Measurements from ENCODE around the gene ASRGL1.

Gene ASRGL1

DNA sequence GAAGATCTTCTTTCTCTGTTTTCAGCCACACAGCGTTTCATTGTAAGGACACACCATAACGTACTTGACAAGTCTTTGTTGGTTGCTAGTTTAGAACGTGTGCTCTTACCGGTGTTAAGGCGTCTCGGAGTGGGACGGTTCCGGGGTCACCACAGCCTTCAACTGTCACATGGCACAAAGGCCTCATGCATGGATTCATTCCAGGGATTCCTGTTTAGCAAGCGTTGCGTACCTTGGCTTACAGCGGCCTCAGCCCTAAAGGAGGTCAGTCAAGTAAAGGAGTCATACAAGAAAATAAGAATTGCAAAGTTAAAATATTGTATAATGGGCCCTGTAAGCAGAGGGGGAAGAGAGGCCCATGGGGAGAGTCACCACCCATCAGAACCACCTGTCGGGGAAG, 79.3 kb downstream of the ASRGL1 start:
- DNase-seq = no peak

DNA sequence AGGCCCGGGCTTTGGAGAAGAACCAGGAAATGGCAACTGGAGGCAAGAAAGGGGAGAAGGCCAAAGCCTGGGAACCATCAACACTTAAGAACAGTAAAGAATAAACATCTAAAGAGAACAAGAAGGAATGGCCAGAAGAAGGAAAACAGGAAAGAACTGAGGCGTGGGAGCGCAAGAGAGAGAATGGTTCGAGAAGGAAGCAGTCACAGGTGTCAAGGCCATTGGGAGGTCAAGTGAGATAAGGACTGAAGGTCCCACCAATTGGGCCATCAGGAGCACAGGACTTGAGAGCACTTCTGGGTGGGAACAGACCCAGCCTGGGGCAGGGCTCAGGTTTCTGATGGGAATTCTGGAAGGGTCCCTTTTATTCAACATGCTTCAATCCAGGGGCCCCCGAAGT, 80.9 kb downstream of the ASRGL1 start:
- no peak for DNase-seq

DNA sequence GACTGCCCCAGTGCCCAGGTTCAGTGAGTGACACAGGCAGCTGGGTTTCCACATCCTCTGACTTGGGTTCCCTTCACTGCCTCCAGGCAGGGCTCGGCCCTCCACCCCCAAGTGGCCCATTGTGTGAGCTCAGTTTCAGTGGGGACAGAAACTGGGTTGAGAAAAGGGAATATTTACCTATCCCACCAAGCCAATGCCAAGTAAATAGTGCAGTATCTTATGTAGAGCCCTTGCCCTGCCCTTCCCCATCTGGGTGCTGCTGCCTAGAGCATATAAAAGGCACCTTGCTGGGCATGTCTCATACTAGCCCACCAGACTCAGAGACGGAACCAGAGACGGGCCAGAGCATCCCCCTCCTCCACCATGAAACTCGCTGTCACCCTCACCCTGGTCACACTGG, 81.5 kb downstream of the ASRGL1 start, which contains the start of gene SCGB1A1:
TSS of gene SCGB1A1 (plus strand) at position 301 of the 400 bp plus-strand sequence. CDS start at position 364, 63 bp downstream.
- no peak for DNase-seq

DNA sequence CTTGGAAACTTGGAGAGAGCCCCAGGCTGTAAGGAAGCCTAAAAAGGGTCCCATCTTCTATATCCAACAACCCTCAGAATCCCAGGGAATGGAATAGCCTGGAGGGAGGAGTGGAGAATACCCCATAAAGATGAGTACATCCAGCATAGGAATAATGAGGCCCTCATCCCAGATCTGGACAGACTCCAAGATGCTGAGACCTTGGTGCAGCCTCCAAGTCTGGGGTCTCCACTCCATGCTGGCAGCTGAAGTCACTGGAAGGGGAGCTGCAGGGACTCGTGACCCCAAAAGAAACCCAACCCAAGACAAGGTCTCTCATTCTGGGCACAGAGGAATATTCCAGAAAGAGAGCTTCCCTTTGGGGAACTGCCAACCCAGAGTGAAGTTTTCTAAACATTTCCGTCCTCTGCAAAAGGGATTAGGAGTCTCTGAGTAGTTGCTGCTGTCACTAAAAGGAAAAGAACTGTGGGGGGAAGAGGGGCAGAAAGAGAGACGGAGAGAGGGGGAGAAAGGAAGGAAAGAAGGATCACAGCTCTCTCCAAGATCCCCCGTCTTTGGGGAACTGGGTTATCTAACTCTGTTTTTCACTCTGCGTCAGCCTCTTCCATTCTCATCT, 82.2 kb downstream of the ASRGL1 start:
- peak; percentile 61 for DNase-seq

DNA sequence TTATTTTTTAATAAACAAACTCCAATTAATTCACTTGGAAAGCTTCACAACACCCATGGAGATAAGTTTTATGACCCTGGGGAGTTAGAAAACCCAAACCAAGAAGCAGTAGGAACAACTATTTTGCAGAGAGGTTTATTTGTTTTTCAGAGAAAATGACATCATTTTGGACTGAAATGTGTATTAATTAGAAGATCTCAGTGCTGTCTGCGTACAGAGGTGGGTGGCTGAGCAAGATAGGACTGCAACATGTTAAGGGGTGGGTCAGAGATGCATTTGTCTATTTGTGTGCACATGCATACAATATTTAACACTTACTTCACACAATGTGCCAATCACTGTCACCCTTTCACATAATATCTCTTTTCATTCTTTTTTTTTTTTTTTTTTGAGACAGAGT, 82.7 kb downstream of the ASRGL1 start:
- no peak for DNase-seq

DNA sequence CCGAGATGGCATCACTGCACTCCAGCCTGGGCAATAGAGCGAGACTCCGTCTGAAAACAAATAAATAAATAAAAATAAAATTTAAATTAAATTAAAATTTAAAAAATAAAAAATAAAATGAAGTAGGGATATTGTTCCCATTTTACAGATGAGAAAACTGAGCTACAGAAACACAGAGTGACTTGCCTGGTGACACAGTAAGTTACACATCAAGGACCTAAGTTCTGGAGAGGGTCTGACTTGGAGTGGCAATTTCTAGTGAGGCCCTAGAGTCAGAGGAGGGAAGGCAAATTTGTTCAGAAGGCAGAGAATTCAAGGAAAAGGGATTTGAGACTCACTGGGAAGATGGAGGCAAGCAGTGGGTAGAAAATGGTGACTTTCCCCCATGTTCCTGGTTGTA, 83.6 kb downstream of the ASRGL1 start:
- DNase-seq = no peak

DNA sequence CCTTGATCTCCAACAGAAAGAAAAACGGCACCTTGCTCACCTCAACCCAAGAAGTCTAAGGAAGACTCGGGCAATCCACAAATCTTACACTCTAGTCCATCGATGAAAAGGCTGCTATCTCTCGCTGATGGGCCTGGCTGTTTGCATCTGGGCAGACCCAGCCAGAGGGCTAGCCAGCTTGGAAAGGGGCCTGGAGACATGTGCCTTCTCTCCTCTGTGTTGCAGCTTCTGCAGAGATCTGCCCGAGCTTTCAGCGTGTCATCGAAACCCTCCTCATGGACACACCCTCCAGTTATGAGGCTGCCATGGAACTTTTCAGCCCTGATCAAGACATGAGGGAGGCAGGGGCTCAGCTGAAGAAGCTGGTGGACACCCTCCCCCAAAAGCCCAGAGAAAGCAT, 84.7 kb downstream of the ASRGL1 start:
- no peak for DNase-seq

DNA sequence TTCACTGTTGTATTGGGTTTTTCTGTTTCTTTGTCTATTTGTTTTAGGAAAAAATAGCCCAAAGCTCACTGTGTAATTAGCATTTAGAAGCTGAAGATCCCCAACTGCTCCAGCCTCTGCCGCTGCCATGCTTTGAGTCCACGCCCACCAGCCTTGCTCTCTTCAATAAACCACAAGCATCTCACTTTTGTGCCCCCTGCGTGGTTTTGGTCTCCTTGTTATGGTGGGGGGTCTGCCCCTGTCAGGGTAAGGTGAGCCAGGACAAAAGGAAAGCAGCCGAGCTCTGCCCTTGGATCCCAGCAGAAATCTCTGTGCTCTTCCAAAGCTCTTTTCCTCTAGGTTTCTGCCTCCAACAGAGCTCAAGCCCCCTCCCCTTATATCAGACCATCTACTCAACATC, 85.8 kb downstream of the ASRGL1 start:
- no peak for DNase-seq

DNA sequence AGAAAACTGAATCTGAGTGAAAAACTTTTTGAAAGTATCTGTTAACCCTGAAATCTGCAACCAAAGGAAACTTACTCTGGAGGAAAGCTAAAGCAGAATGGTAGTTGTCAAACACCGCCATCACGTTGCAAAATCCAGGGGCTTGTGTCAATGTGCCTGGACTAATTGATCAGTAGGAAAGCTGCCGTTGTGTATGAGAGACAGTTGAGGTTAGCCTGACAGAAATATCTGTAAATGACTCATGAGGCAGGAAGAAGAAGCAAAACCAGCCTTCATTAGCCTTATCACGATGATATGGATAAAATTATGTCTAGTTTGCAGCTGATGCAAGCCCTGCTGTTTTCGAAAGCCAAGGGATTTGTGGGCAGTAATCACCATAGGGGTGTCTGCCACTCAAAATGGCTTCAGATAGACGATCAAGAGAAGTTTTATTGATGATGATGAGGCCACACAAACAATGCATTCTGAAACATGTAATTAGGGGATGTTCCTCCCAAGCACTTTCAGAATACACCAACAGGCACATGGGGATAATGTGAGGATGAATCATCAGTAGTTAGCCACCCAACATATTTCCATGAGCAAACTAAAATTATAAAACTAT, 90.5 kb downstream of the ASRGL1 start:
- DNase-seq = no peak

DNA sequence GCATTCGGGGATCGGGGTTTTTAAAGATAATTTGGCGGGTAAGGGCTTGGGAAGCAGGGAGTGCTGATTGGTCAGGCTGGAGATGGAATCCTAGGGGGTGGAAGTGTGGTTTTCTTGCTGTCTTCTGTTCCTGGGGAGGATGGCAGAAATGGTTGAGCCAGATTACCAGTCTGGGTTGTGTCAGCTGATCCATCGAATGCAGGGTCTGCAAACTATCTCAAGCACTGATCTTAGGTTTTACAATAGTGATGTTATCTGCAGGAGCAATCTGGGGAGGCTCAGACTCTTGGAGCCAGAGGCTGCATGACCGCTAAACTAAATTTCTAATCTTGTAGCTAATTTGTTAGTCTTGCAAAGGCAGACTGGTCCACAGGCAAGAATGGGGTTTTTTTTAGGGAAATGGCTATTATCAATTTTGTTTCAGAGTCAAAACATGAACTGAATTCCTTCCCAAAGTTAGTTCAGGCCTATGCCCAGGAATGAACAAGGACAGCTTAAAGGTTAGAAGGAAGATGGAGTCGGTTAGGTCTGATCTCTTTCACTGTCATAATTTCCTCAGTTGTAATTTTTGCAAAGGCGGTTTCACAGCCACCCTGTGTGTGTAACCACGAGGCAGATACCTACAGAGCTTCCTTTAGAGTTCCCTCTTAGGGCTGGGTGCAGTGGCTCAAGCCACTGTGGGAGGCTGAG, 91.8 kb downstream of the ASRGL1 start:
- DNase-seq = no peak

DNA sequence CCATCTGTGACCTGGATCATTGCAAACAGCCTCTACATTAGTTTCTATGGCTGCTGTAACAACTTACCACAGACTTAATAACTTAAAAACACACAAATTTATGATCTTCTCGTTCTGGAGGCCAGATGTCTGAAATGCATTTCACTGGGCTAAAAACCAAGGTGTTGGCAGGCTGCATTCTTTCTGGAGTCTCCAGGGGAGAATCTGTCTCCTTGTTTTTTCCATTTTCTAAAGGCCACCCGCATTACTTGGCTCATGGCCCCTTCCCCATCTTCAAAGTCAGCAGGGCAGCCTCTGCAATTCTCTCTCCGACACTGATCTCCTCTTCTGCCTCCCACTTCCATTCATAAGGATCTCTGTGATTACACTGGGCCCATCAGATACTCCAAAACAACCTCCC, 93.2 kb downstream of the ASRGL1 start:
- DNase-seq = peak; percentile 78

DNA sequence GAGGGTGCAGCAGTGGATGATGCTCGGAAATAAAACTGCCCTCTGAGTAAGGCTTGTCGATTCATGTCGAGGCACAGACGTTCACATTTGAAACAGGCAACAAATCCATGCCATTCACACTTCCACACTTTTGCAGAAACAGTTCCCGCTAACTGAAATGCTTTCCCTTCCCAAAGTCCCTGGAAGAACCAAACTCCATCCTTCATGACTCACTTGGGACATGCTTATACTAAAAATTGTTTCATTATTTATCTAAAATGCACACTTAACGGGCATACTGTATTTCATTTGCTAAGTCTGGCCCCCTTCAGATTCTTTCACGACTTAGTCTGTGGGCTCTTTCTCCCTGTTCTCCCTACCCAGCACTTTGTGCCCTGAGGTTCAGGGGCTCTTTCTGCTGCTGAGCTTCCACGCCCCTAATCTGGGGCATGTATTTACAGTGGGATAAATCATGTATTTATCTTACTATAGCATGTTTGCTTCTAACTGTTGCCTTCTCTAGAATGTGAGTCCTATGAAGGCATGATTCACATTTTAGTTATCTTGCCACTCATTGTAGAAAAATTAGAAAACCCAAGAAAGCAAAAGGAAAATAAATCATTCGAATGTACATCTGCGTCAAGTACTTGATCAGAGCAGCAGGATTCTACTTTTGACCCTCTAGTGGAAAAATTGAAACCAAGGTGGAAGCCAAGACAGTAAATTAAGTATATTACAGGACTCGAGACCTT, 94.1 kb downstream of the ASRGL1 start:
- no peak for DNase-seq

DNA sequence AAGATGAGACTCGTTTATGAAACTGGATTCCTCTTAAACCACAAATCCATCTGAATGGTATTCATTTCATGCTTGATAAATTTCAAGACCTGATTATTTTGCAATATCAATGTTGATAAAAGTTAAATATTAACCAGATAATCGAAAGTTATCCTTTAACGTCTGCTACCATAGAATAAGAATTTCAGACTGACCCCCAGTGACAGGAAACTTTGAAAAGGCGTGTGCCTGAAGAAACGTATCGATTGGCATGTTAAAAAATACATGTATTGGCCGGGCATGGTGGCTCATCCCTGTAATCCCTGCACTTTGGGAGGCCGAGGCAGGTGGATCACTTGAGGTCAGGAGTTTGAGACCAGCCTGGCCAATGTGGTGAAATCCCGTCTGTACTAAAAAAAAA, 95.4 kb downstream of the ASRGL1 start:
- no peak for DNase-seq

DNA sequence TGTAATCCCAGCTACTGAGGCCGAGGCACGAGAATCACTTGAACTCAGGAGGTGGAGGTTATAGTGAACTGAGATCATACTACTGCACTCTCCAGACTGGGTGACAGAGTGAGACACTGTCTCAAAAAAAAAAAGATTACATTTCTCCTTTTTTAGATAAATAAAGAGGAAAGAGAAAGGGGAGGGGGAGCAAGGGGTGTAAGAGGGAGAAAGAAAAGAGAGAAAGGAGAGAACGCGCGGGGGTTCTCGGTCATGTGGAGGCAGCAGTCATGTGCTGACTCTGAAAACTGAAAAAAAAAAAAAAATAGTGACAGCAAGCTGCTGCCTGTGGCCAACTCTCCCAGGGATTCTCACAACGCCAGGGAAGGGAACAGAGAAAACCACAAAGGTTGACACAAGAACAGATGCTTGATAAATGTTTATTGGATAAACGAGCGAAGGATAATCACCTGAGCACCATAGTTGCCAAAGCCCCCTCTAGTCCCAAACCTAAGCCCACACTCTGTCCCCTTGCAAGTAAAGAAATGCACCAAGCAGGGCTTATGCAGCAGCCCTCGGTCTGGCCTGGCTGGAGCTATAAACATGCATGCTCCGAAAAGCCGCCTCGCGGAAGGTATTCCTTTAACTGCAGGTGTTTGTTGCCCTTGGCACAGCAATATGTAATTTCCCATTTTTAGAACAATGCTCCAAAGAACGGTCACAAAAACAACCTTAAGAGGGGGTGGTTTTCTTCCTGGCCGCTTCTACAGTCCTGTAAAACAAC, 96.1 kb downstream of the ASRGL1 start:
- no peak for DNase-seq

DNA sequence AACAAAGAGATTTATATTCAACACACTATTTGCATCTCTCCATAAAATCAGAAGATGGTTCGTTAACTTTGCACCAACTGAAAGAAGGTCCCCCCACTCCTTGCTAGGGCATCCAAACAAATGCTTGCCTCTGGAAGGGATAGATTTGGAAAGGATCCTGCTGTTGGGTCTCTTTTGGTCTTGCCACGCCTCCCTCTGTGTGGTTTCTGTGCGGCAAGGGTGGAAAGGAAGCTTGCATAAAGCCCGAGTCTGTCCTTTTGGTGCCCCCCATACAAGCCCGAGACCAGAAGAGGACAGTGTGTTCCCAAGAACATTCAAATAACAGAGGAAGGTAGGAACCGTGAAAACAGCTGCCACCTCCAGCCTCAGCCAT, 96.6 kb downstream of the ASRGL1 start:
- no peak for DNase-seq

DNA sequence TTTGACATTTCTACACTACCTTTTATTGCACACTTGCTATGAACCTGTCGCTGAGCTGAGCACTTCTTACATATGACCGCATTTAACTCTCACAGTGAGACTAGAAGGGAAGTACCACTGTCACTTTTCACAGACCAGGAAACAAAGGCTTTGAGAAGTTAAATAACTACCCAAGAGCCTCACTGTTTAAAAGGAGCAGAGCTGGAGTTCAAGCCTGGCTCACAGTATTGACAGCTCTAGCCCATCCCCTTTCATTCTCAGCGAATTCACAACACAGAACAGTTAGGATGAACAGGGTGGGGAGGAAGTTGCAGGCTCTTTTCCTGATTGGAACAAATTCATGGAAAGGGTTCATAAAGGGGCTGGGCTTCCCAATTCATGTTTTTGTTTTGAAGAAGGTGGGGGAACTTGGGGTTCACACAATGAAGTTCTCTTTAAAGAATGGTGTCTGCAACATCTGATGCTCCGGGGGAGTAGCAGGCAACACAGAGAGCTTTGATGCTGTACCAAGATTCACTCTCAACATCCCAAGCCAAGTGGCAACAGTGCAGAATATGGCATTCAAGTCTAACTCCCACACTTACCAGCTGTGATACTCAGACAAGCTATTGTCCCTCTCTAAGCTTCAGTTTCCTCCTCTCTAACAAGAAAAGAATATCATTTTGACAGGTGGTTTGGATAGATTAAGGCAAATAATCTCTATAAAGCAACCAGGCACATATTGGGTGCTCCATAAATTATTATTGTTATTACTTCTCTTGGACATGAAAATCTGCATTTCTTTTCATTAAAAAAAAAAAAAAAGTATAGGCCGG, 98.8 kb downstream of the ASRGL1 start:
- DNase-seq = no peak

DNA sequence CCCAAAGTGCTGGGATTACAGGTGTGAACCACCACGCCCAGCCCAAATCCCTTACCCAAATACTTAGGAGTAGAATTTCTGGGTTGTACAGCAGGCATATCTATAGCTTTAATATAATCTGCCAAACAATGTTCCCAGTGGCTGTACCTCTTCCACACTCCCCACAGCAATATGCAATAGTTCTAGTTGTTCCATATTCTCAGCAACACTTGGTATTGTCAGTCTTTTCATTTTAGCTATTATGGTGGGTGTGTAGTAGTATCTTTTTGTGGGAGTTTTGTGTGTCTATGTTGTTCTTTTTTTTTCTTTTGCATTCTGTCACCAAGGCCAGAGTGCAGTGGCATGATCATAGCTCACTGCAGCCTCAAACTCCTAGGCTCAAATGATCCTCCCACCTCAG, 100.4 kb downstream of the ASRGL1 start:
- DNase-seq = no peak

DNA sequence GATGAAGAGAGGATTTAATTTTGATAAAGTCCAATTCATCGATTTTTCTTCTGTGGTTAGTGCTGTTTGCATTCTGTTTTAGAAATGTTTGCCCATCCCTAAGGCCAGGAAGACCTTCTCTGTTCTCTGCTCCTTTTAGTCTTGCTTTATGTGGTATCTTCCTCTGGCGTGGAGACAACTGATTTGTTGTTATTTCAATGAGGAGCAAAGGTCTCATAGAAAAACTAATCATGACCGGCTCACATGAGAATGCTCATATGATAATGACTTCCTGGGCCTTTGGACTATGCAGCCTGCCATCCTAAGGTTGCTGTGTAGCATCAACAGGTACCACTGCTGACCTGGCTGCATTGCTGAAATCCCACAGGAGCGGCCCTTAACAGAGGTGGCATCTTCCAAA, 101.4 kb downstream of the ASRGL1 start:
- DNase-seq = no peak

DNA sequence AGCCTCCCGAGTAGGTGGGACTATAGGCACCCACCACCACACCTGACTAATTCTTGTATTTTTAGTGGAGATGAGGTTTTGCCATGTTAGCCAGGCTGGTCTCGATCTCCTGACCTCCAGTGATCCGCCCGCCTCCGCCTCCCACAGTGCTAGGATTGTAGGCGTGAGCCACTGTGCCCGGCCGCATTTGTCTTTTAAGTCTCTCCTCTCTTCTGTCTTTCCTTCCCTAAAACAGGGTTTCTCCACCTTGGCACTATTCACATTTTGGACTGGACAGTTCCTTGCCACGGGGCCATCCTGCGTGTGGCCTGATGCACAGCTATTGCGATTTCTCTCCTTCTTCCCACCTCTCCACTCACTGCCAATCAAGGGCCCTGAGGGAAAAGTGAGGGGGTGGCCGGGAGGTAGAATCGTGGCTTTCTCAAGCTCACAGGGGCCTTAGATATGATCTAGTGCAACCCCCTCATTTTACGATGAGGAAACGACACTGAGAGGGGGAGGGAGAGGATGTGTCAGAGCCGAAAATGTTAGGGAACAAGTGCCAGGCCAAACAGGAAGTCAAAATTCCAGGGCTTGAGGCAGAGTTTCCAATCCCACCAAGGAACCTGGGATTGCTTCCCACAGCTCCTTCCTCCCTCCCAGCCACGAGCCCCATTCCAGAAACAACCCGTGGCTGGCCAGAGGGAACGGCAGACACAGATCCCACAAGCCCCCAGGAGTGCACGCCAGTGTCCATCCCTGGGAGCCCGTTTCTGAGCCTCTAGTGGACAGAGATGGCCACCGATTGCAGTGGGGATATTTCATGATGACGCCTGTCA, 102.7 kb downstream of the ASRGL1 start:
- peak; percentile 84 for DNase-seq

All from right hindlimb (tissue), 1 donor.